SK-N-DZ (cell line): ENCODE measurements around the gene HEATR5B.
"Not testable (repeated sequence)": the region's sequence is repeated elsewhere in the genome, so short reads cannot be mapped to it uniquely, and the experiment has no call there.

ENCODE experiments used
- DNase-seq: peaks from one replicate; pipeline ENCODE4 v3.0.0-alpha.2; 2015; ENCODE audit warnings: low spot score

Gene HEATR5B

GRCh38 chr2:36982467-36982866, 101.7 kb downstream of the HEATR5B start:
- DNase-seq = peak; percentile 6

- DNase-seq = no peak
Measured at GRCh38 chr2:36981911-36982310, 102.3 kb downstream of the HEATR5B start.

GRCh38 chr2:36979007-36979406, 105.2 kb downstream of the HEATR5B start:
- not testable (repeated sequence) for DNase-seq

GRCh38 chr2:36976065-36976464, 108.1 kb downstream of the HEATR5B start:
- DNase-seq = no peak

- no peak for DNase-seq
Measured at GRCh38 chr2:36975306-36975705, 108.9 kb downstream of the HEATR5B start.

GRCh38 chr2:36973320-36973719, 110.9 kb downstream of the HEATR5B start:
- DNase-seq = no peak

GRCh38 chr2:36971990-36972389, 112.2 kb downstream of the HEATR5B start:
- no peak for DNase-seq

GRCh38 chr2:36967236-36967876, 116.8 kb downstream of the HEATR5B start:
- DNase-seq = no peak

GRCh38 chr2:36966370-36967235, 117.6 kb downstream of the HEATR5B start, which contains the start of gene STRN:
Gene STRN, minus strand, starts transcription at chr2:36966536. Its CDS starts 73 bp downstream, at chr2:36966463.
- DNase-seq = peak; percentile 89

GRCh38 chr2:36965751-36966369, 118.3 kb downstream of the HEATR5B start:
- DNase-seq = peak; percentile 45

- no peak for DNase-seq
Measured at GRCh38 chr2:36965206-36965605, 119.0 kb downstream of the HEATR5B start.

- no peak for DNase-seq
Measured at GRCh38 chr2:36964496-36965058, 119.6 kb downstream of the HEATR5B start.

- no peak for DNase-seq
Measured at GRCh38 chr2:36963734-36964133, 120.4 kb downstream of the HEATR5B start.

GRCh38 chr2:36963106-36963505, 121.1 kb downstream of the HEATR5B start:
- no peak for DNase-seq

GRCh38 chr2:36960773-36961172, 123.4 kb downstream of the HEATR5B start:
- DNase-seq = no peak

GRCh38 chr2:36960005-36960675, 124.0 kb downstream of the HEATR5B start:
- DNase-seq = peak; percentile 15

GRCh38 chr2:36954977-36955607, 129.1 kb downstream of the HEATR5B start:
- no peak for DNase-seq

GRCh38 chr2:36952748-36953197, 131.4 kb downstream of the HEATR5B start:
- DNase-seq = no peak

- DNase-seq = no peak
Measured at GRCh38 chr2:36951574-36951973, 132.6 kb downstream of the HEATR5B start.

- DNase-seq = no peak
Measured at GRCh38 chr2:36951027-36951518, 133.1 kb downstream of the HEATR5B start.

GRCh38 chr2:36949845-36950244, 134.3 kb downstream of the HEATR5B start:
- DNase-seq = no peak
